Lower leg skin (tissue), 4 donors: ENCODE measurements around the gene YIPF2. TPM values are rescaled to one million over a fixed set of nuclear protein-coding genes. Genes with fewer than 3 reads are reported as not detected.
A peak's percentile ranks its signal among the peaks of the same experiment; 100 is the strongest.
"Not testable (repeated sequence)": the region's sequence is repeated elsewhere in the genome, so short reads cannot be mapped to it uniquely, and the experiment has no call there.

Experiments used
- DNase-seq, 2 donors: peaks; one replicate each; pipeline ENCODE4 v3.0.0-alpha.2; 2019; ENCODE audit warnings: low spot score in 2 of 2
- H3K4me3 ChIP-seq: fragments of 200-600 bp; sonication (generic); 2 replicates; pipeline ENCODE4 v1.5.1; 2017; ENCODE audit warnings: mild to moderate bottlenecking, low read depth; ENCODE audit not compliant: poor library complexity, severe bottlenecking
- POLR2A ChIP-seq, 2 donors: fragments of 450-650 bp; IDR thresholded peaks; one replicate each; pipeline ENCODE4 v1.6.1; 2016 to 2017; ENCODE audit warnings: antibody characterized with exemption in 2 of 2, mild to moderate bottlenecking in 1 of 2, moderate library complexity in 1 of 2
- WGBS, 2 donors: methylation state at CpG; one replicate each; pipeline ENCODE4 v1.1.5; 2018; 5-methylcytosine and 5-hydroxymethylcytosine counted together
- intact Hi-C: fragments of 100-400 bp; cut with DNase I; formaldehyde crosslinking; loops from one replicate; pipeline ENCODE4 v1.15.0; 2023; ENCODE audit warnings: low total_unique reads
- total RNA-seq, 4 donors: library from RNA; depleted of rRNA; stranded (reverse); fragments of >200 nt; gene quantifications; one replicate each; pipeline ENCODE4 v1.1.0, GENCODE V29; 2016
- TF ChIP-seq, protein P1 (sequence below), 3 donors: fragments of 450-650 bp; IDR thresholded peaks; one replicate each; pipeline ENCODE4 v1.5.1; 2016; ENCODE audit warnings: antibody characterized with exemption in 3 of 3, mild to moderate bottlenecking in 3 of 3, moderate library complexity in 2 of 3

YIPF2 gene
- total RNA-seq, 4 donors from 2014 or later, result 38.4 to 55.3 (median 47.8) TPM

DNA sequence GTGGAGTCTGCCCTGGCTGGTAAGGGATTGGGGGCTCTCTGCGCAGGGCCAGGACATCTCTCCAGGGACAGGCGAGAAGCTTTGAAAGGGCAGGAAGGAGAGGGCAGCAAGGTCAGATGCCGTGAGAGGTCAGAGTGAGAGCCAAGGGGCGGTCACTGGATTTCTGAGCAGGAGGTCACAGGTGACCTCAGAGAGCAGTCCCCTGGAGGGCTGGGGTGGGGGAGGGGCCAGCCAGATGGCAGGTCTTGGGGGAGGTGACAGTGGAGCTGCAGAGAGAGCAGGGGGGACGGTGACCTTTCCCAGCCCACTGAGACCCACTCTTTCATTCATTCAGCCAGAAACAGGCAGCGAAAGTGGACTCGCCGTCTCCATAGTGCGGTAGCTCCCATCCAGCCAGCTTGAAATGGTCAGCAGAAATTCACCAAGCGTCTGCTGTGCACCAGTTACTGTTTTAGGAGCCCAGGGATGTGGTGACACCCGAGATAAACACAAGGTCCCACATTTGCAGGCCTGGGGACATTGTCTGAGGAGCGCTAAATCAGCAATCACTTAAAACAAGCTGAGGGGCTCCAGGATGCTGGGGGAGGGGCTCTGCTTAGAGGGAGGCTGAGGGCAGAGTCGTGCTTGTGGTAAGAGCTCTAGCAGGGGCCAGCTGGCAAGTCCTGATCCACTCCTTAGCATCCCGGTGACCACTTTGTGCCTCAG lies 46.9 kb downstream of the YIPF2 start:
- H3K4me3 ChIP-seq, result no peak overlapping the region
- 75 to 83% methylated on average over 14 of the region's 14 CpGs for WGBS, 2 donors
- TF ChIP-seq, protein P1, sequence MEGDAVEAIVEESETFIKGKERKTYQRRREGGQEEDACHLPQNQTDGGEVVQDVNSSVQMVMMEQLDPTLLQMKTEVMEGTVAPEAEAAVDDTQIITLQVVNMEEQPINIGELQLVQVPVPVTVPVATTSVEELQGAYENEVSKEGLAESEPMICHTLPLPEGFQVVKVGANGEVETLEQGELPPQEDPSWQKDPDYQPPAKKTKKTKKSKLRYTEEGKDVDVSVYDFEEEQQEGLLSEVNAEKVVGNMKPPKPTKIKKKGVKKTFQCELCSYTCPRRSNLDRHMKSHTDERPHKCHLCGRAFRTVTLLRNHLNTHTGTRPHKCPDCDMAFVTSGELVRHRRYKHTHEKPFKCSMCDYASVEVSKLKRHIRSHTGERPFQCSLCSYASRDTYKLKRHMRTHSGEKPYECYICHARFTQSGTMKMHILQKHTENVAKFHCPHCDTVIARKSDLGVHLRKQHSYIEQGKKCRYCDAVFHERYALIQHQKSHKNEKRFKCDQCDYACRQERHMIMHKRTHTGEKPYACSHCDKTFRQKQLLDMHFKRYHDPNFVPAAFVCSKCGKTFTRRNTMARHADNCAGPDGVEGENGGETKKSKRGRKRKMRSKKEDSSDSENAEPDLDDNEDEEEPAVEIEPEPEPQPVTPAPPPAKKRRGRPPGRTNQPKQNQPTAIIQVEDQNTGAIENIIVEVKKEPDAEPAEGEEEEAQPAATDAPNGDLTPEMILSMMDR (IDR thresholded peaks at IDR 0.05), result no peak
- TF ChIP-seq POLR2A (IDR thresholded peaks at IDR 0.05), result no peak
- no peak for DNase-seq
- intact Hi-C loops, result no loop called here

DNA sequence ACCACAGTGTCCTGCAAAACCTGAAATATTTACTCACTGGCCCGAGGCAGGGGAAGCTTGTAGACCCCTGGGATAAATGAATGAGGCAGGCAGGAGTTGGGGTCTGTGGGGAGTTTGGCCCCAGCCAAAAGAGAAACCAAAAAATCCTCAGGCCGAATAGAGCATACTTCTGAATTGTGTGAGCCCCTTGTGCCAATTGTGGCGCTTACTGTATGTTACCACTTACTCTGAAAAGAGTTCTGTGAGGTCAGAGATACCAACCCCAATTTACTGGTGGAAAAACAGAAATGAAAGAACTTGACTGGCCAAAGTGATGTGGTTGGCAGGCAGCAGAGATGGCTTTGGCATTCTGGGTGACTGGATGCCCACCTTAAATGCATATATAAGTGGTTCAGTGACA lies 50.2 kb downstream of the YIPF2 start:
- no peak overlapping the region for H3K4me3 ChIP-seq
- 67 to 86% methylated on average over 3 of the region's 3 CpGs for WGBS, 2 donors
- TF ChIP-seq, protein P1 (IDR thresholded peaks at IDR 0.05), result no peak
- no peak for TF ChIP-seq POLR2A (IDR thresholded peaks at IDR 0.05)
- no peak for DNase-seq
- intact Hi-C loops, result loop anchor here (10.0 kb wide), 1 partner anchor 47 kb away; the partner anchor contains the start of genes TIMM29 and YIPF2

DNA sequence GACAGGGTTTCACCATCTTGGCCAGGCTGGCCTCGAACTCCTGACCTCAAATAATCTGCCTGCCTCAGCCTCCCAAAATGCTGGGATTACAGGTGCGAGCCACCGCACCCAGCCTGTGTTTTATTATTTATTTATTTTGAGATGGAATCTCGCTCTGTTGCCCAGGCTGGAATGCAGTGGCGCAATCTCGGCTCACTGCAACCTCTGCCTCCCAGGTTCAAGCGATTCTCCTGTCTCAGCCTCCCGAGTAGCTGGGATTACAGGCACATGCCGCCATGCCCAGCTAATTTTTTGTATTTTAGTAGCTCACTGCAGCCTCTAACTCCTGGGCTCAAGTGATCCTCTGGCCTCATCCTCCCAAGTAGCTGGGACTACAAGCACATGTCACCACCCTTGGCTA lies 50.8 kb downstream of the YIPF2 start:
- intact Hi-C loops, result loop anchor here (10.0 kb wide), 1 partner anchor 47 kb away; the partner anchor contains the start of genes TIMM29 and YIPF2
- not testable (repeated sequence) for H3K4me3 ChIP-seq, DNase-seq
- 95 to 97% methylated on average over 9 of the region's 9 CpGs for WGBS, 2 donors

DNA sequence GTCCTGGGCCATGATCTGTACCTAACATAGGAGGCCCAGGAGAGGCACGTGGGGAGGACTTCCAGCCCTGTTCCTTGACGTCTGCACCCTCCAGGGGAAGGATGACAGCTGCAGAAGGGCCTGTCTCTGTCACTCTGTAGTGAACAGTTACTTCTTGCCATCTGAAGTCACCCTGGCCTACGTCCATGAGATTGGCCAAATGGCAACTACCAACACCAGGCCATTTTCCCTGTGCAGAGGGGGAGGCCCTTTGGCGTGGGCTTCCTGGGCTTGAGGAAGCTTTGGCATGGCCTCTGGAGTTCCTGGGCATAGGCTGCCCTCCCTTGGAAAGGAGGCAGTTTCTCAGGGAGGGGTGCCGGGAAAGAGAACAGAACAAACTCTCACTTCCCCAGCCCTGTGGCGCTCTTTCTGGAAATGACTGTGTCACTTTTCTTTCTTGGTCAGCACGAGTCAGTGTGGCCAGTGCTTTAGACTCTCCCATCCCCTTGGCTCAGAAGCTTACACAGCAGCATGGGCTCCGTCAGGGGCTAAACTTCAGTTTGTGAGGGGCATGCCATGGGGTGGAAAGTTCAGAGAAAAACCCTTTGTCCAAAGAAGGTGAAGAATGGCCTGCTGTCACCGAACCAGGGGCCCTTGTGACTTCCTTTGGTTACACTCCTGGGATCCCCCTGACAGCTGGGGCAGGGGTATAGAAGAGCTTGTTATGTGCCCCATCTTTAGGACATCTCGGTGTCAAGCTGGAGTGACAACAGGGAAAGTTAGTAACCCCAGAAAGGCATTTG lies 51.8 kb downstream of the YIPF2 start:
- TF ChIP-seq, protein P1 (IDR thresholded peaks at IDR 0.05), result no peak
- no peak for TF ChIP-seq POLR2A (IDR thresholded peaks at IDR 0.05)
- peak in 1 of 2 donors; percentile 34 for DNase-seq
- WGBS, 2 donors, result 61 to 62% methylated on average over 10 of the region's 10 CpGs
- intact Hi-C loops, result loop anchor here (10.0 kb wide), 1 partner anchor 48 kb away; the partner anchor contains the start of genes TIMM29 and YIPF2
- H3K4me3 ChIP-seq, result no peak overlapping the region

DNA sequence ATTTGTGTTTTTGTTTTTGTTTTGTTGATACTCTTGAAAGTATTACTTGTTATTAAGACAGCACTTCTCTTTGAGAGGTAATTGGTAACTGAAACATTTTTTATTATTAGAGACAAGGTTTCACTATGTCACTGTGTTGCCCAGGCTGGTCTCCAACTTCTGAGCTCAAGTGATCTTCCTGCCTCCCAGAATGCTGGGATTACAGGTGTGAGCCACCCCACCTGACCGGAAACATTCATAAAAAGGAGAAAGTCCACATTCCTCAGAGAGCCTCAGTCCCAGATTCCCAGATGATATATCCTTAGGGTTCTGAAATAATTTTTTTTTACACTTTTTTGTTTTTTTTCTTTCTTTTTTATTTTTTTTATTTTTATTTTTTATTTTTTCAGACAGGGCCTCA lies 54.4 kb downstream of the YIPF2 start:
- whole genome bisulfite sequencing, 2 donors, result 90 to 91% methylated on average over 1 of the region's 1 CpG
- no peak for DNase-seq
- intact Hi-C loops, result loop anchor here (10.0 kb wide), 1 partner anchor 51 kb away; the partner anchor contains the start of genes TIMM29 and YIPF2
- no peak overlapping the region for H3K4me3 ChIP-seq
- TF ChIP-seq POLR2A (IDR thresholded peaks at IDR 0.05), result no peak
- TF ChIP-seq, protein P1 (IDR thresholded peaks at IDR 0.05), result no peak

DNA sequence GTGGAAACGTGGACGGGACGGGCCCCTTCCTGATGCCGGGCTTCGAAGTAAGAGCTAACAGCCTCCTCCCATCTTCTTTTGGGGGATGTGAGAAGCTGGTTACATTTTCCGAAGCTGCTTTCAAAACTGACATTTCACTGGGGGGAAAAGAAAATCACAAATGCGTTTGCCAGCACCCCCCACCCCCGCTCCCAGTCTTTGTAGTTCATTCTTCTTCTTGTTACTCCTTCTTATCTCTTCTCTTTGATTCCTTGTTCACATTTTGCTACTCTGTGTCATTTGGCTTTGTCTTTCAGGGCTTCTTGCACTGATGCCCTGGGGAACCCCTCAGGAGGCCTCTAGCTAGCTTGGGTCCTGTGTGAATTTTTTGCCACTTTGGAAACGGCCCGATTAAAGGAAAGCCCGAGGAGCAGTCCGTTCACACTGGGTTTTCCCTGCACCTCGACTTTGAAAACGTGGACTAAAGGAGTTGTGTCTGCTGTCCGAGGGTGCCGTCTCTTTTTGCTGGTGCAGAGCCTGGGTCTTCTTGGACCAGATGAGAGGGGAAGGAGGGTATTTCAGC lies 55.8 kb downstream of the YIPF2 start:
- WGBS, 2 donors, result 8 to 11% methylated on average over 16 of the region's 16 CpGs
- intact Hi-C loops, result loop anchor here (10.0 kb wide), 1 partner anchor 52 kb away; the partner anchor contains the start of genes TIMM29 and YIPF2
- no peak for TF ChIP-seq POLR2A (IDR thresholded peaks at IDR 0.05)
- TF ChIP-seq, protein P1 (IDR thresholded peaks at IDR 0.05), result no peak
- no peak for DNase-seq
- H3K4me3 ChIP-seq, result peak overlapping the region; percentile 77
